Upper lobe of left lung (tissue), 6 donors: ENCODE results near the gene RAP2B. TPM values are rescaled to one million over a fixed set of nuclear protein-coding genes. Genes with fewer than 3 reads are reported as not detected.

Experiments
- ATAC-seq, 2 donors: fragments of 200-7000 bp; cut with Tn5 transposase; one replicate each; pipeline ENCODE4 v1.9.1; 2022; ENCODE audit warnings: mild to moderate bottlenecking in 2 of 2, moderate library complexity in 2 of 2; ENCODE audit not compliant: low FRiP score in 2 of 2
- DNase-seq, 2 donors: peaks; one replicate each; pipeline ENCODE4 v3.0.0-alpha.2; 2019 to 2020
- H3K27ac ChIP-seq, 4 donors: fragments of 200-600 bp; sonication (generic); one replicate each; pipeline ENCODE4 v1.5.1; 2016 to 2019
- H3K27me3 ChIP-seq, 4 donors: fragments of 200-600 bp; sonication (generic); one replicate each; pipeline ENCODE4 v1.5.1; 2017 to 2019
- H3K36me3 ChIP-seq, 4 donors: fragments of 200-600 bp; sonication (generic); one replicate each; pipeline ENCODE4 v1.5.1; 2016 to 2019
- H3K4me1 ChIP-seq, 4 donors: fragments of 200-600 bp; sonication (generic); one replicate each; pipeline ENCODE4 v1.5.1; 2018 to 2019
- H3K4me3 ChIP-seq, 4 donors: fragments of 200-600 bp; sonication (generic); one replicate each; pipeline ENCODE4 v1.5.1; 2017 to 2019; ENCODE audit warnings: mild to moderate bottlenecking in 2 of 4, moderate library complexity in 1 of 4
- H3K9me3 ChIP-seq, 4 donors: fragments of 200-600 bp; sonication (generic); one replicate each; pipeline ENCODE4 v1.5.1; 2018 to 2019
- CTCF ChIP-seq, 6 experiments: fragments of 450-650 bp in 4 of 6; fragments of 200-600 bp in 2 of 6; sonication (generic) in 2 of 6; IDR thresholded peaks; one replicate each; pipeline ENCODE4 v1.5.1; 2016 to 2019; ENCODE audit warnings: antibody characterized with exemption in 6 of 6
- EP300 ChIP-seq, 4 donors: sonication (generic); formaldehyde crosslinking; IDR thresholded peaks; one replicate each; pipeline ENCODE4 v1.5.1; 2017; ENCODE audit warnings: antibody characterized with exemption in 4 of 4, control low read depth in 2 of 4
- POLR2A ChIP-seq, 4 donors: fragments of 450-650 bp; IDR thresholded peaks; one replicate each; pipeline ENCODE4 v1.5.1; 2016 to 2017; ENCODE audit warnings: antibody characterized with exemption in 4 of 4, mild to moderate bottlenecking in 2 of 4
- POLR2AphosphoS5 ChIP-seq, 2 donors: sonication (generic); formaldehyde crosslinking; IDR thresholded peaks; one replicate each; pipeline ENCODE4 v1.5.1; 2017; ENCODE audit warnings: antibody characterized with exemption in 2 of 2
- WGBS, 2 donors: methylation state at CpG; one replicate each; pipeline ENCODE4 v1.1.5; 2017 to 2018; 5-methylcytosine and 5-hydroxymethylcytosine counted together
- total RNA-seq, 6 donors: library from RNA; depleted of rRNA in 4 of 6; stranded (reverse); fragments of >200 nt in 4 of 6; gene quantifications; one replicate each; pipeline versions ENCODE4 v1.1.0 to v1.2.1, GENCODE V29; 2016 to 2021
- donor health status: DM: no; HTN: no; CAD: no; lungs with moderate emphysema.
- donor health status: DM: no; HTN: yes; CAD: no; lungs with severe emphysema.

RAP2B gene
- total RNA-seq, 6 donors from 2014 or later = 12.3 to 32.0 (median 22.9) TPM

- WGBS, 2 donors = 37 to 45% methylated on average over 3 of the region's 3 CpGs
- no peak for TF ChIP-seq POLR2AphosphoS5 (IDR thresholded peaks at IDR 0.05)
- peak; percentile 11 to 21 for ATAC-seq
Measured at GRCh38 chr3:153210146-153210545, 48.1 kb downstream of the RAP2B start.

DNA sequence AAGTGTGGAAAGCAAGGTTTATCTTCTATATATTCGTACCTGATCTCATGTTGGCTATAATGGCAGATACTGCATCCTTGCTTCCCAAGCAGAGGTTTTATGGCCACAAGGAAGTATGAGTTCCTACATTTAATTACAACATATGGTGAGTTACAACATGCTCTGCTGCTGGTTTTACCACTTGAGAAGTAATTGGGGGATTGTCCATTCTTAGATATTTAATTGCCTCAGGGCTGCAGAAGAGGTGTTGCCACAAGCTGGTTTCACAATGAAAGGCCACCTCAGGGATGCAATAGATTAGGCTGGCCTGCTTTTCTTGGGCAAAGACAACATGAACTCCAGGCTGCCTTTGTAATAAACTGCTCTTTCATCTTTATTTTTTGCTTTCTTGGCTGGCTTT, 48.6 kb downstream of the RAP2B start:
- H3K27me3 ChIP-seq = no peaks in the 10 kb centered on the region
- peak in 1 of 2 donors; percentile 29 for DNase-seq
- no peaks in the 10 kb centered on the region for H3K36me3 ChIP-seq
- H3K27ac ChIP-seq = no peak overlapping the region
- TF ChIP-seq CTCF (IDR thresholded peaks at IDR 0.05) = no peak
- TF ChIP-seq EP300 (IDR thresholded peaks at IDR 0.05) = no peak
- TF ChIP-seq POLR2AphosphoS5 (IDR thresholded peaks at IDR 0.05) = no peak
- TF ChIP-seq POLR2A (IDR thresholded peaks at IDR 0.05) = no peak
- peak in 1 of 2 donors; percentile 58 for ATAC-seq
- no peaks in the 10 kb centered on the region for H3K9me3 ChIP-seq
- peaks cover 7 to 18% (median 14%) of the 10 kb centered on the region in 4 donors for H3K4me1 ChIP-seq
- H3K4me3 ChIP-seq = no peak overlapping the region
- WGBS, 2 donors = 56 to 89% methylated on average over 1 of the region's 1 CpG

More at GRCh38 chr3:153210146-153210545, 48.1 kb downstream of the RAP2B start:
- Histone ChIP-seq H3K36me3 (no peaks in the 10 kb centered on the region), H3K27me3 (no peaks in the 10 kb centered on the region), H3K9me3 (no peaks in the 10 kb centered on the region), H3K4me1 (peaks cover 7 to 18% (median 14%) of the 10 kb centered on the region in 4 donors), H3K4me3 (no peak overlapping the region), H3K27ac (peak overlapping the region in 1 of 4 donors; percentile 8)
- no peak for DNase-seq

DNA sequence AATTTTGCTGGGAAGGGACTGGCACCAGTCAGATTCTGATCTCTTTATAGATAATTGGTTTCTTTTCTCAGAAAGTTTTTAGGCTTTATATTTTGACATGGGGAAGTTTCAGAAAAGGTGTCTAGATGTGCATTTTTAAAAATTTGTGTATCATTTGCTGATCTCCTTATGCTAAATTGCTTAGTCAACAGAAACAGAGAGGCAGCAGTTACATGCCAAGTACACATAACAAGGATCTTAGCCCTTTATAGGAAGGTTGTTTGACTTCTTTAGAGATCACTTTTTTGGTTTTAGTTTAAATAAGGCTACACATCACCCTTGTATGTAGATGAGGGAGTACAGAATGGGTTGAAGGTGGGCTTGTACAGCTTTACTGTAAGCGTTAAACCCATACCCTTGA, 53.5 kb downstream of the RAP2B start:
- TF ChIP-seq CTCF (IDR thresholded peaks at IDR 0.05) (no peak), EP300 (IDR thresholded peaks at IDR 0.05) (no peak), POLR2AphosphoS5 (IDR thresholded peaks at IDR 0.05) (no peak), POLR2A (IDR thresholded peaks at IDR 0.05) (no peak)
- H3K4me1 ChIP-seq = peaks cover 5 to 9% (median 6%) of the 10 kb centered on the region in 4 donors
- no peaks in the 10 kb centered on the region for H3K9me3 ChIP-seq
- ATAC-seq (no peak), DNase-seq (no peak)
- no peak overlapping the region for H3K27ac ChIP-seq
- no peaks in the 10 kb centered on the region for H3K36me3 ChIP-seq
- no peaks in the 10 kb centered on the region for H3K27me3 ChIP-seq
- no peak overlapping the region for H3K4me3 ChIP-seq
- 86 to 89% methylated on average over 1 of the region's 1 CpG for WGBS, 2 donors

DNA sequence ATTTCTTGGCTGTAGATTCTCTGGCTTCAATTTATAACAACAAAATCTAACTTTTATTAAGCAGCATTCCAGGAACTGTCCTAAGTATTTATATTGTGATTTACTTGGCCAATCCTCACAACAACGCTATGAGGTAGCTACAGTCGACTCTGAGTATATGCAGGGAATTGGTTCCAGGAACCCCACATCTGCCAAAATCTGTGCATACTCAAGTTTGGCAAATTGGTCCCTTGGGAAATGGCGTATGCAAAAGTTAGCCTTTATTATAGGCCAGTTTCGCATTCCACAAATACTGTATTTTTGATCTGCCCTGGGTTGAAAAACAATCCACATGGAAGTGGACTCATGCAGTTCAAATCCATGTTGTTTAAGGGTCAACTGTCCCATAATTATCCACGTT, 53.9 kb downstream of the RAP2B start:
- Histone ChIP-seq H3K27ac (no peak overlapping the region), H3K27me3 (no peaks in the 10 kb centered on the region), H3K36me3 (no peaks in the 10 kb centered on the region), H3K4me3 (no peak overlapping the region), H3K4me1 (peaks cover 2 to 13% (median 5%) of the 10 kb centered on the region in 4 donors), H3K9me3 (no peaks in the 10 kb centered on the region)
- WGBS, 2 donors = 76 to 81% methylated on average over 5 of the region's 5 CpGs
- TF ChIP-seq CTCF (IDR thresholded peaks at IDR 0.05) (no peak), EP300 (IDR thresholded peaks at IDR 0.05) (no peak), POLR2AphosphoS5 (IDR thresholded peaks at IDR 0.05) (no peak), POLR2A (IDR thresholded peaks at IDR 0.05) (no peak)
- DNase-seq (no peak), ATAC-seq (no peak)

DNA sequence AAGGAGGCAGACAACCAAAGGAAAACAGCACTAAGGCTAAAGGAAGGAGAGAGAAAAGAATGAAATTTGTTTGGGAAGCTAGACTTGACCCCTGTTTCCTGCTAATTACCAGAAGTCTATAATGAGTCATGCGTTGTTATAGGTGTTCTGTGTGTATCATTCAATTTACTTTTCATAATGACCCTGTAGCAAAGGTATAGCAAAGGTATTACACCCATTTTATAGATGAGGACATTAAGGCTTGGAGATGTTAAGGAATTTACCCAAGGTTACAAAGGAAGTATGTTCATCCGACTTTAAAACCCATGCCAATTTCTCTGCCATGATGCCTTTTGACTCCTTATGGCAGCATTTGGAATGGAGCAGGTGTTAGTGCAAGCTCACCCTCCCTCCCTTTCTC, 54.9 kb downstream of the RAP2B start:
- ATAC-seq = no peak
- WGBS, 2 donors = 78 to 89% methylated on average over 2 of the region's 2 CpGs
- no peaks in the 10 kb centered on the region for H3K9me3 ChIP-seq
- no peak overlapping the region for H3K27ac ChIP-seq
- H3K36me3 ChIP-seq = no peaks in the 10 kb centered on the region
- no peaks in the 10 kb centered on the region for H3K27me3 ChIP-seq
- H3K4me3 ChIP-seq = no peak overlapping the region
- H3K4me1 ChIP-seq = peaks cover 6 to 17% (median 13%) of the 10 kb centered on the region in 4 donors
- no peak for DNase-seq
- TF ChIP-seq EP300 (IDR thresholded peaks at IDR 0.05) (no peak), POLR2A (IDR thresholded peaks at IDR 0.05) (no peak), POLR2AphosphoS5 (IDR thresholded peaks at IDR 0.05) (no peak), CTCF (IDR thresholded peaks at IDR 0.05) (no peak)
